Esophagus muscularis mucosa (tissue), 4 donors: Measurements from ENCODE around the gene HTR3E. TPM values are rescaled to one million over a fixed set of nuclear protein-coding genes. Genes with fewer than 3 reads are reported as not detected.

Source experiments
- DNase-seq: peaks from one replicate; pipeline ENCODE4 v3.0.0-alpha.2; 2017; ENCODE audit errors: extremely low spot score
- H3K27ac ChIP-seq, 4 donors: fragments of 200-600 bp; sonication (generic); replicated peaks in 1 of 4; 1 replicate in 3 of 4; 2 replicates in 1 of 4; pipeline ENCODE4 v1.5.1; 2016 to 2019; ENCODE audit warnings: mild to moderate bottlenecking in 1 of 4
- H3K27me3 ChIP-seq, 4 donors: fragments of 200-600 bp; sonication (generic); one replicate each; pipeline versions ENCODE4 v1.5.1 to v1.6.0; 2016 to 2019
- H3K36me3 ChIP-seq, 4 donors: fragments of 200-600 bp; sonication (generic); one replicate each; pipeline ENCODE4 v1.5.1; 2016 to 2019
- H3K4me1 ChIP-seq, 4 donors: fragments of 200-600 bp; sonication (generic); one replicate each; pipeline ENCODE4 v1.5.1; 2016 to 2019
- H3K4me3 ChIP-seq, 4 donors: fragments of 200-600 bp; sonication (generic); 1 replicate in 2 of 4; 2 replicates in 2 of 4; pipeline ENCODE4 v1.5.1; 2016 to 2019; ENCODE audit warnings: mild to moderate bottlenecking in 4 of 4, moderate library complexity in 1 of 4
- H3K9me3 ChIP-seq, 4 donors: fragments of 200-600 bp; sonication (generic); 1 replicate in 3 of 4; 2 replicates in 1 of 4; pipeline ENCODE4 v1.5.1; 2016 to 2019
- CTCF ChIP-seq, 3 experiments: fragments of 200-600 bp in 2 of 3; fragments of 450-650 bp in 1 of 3; sonication (generic) in 2 of 3; IDR thresholded peaks; one replicate each; pipeline ENCODE4 v1.5.1; 2017 to 2019; ENCODE audit warnings: antibody characterized with exemption in 3 of 3, mild to moderate bottlenecking in 2 of 3, moderate library complexity in 1 of 3
- EP300 ChIP-seq: sonication (generic); formaldehyde crosslinking; IDR thresholded peaks from one replicate; pipeline ENCODE4 v1.6.1; 2017; ENCODE audit warnings: antibody characterized with exemption
- POLR2A ChIP-seq: fragments of 450-650 bp; IDR thresholded peaks from one replicate; pipeline ENCODE4 v1.6.1; 2017; ENCODE audit warnings: antibody characterized with exemption, moderate library complexity, mild to moderate bottlenecking, low read depth
- POLR2AphosphoS5 ChIP-seq, 2 donors: sonication (generic); formaldehyde crosslinking; IDR thresholded peaks; one replicate each; pipeline ENCODE4 v1.6.1; 2017; ENCODE audit warnings: antibody characterized with exemption in 2 of 2
- WGBS: methylation state at CpG from one replicate; pipeline ENCODE4 v1.1.5; 2018; 5-methylcytosine and 5-hydroxymethylcytosine counted together
- intact Hi-C: fragments of 100-400 bp; cut with DNase I; formaldehyde crosslinking; loops from one replicate; pipeline ENCODE4 v1.15.1; 2023
- total RNA-seq, 4 donors: library from RNA; depleted of rRNA; stranded (reverse); fragments of >200 nt; gene quantifications; one replicate each; pipeline versions ENCODE4 v1.1.0 to v1.2.1, GENCODE V29; 2016

The HTR3E gene
- total RNA-seq, 4 donors from 2014 or later = not detected

DNA sequence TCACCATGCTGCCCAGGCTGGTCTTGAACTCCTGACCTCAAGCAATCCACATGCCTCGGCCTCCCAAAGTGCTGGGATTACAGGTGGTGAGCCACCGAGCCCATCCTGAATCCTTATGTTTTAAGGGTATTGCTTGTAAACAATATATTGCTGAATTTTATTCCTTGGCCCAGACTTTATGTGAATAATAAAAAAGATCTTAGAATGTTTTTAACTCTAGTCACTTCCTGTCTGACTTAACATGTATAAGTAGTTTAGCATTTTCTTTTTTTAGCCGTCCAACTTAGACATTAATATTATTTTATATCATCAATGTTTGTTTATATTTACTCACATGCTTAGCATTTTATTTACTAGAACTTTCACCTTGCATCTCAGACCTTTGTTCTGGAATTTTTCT is 29.1 kb downstream of the HTR3E start:
- Histone ChIP-seq H3K27me3 (no peaks in the 10 kb centered on the region), H3K9me3 (no peaks in the 10 kb centered on the region), H3K4me1 (no peaks in the 10 kb centered on the region), H3K4me3 (no peak overlapping the region), H3K36me3 (no peaks in the 10 kb centered on the region), H3K27ac (no peak overlapping the region)
- TF ChIP-seq CTCF (IDR thresholded peaks at IDR 0.05) (no peak), EP300 (no peak)
- 58% methylated on average over 3 of the region's 3 CpGs for WGBS
- intact Hi-C loops = no loop called here
- no peak for DNase-seq

DNA sequence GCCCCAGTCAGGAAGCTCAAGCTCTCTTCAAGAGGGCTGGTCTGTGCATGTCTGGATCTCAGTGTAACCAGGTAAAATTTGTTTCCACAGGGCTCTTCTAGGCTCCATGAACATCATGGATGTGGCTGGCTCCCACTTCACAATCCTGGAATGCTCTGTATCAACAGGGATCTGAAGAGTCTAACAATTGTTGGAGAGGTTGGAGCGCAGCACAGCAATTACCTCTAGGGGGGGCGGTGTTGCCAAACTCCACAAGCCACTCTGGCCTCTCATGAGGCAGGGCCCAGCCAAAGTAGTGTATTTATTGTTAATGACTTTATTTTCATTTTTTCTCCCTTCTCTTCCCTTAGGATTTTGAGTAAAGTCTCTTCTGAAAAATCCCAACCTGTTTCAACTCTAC is 32.1 kb downstream of the HTR3E start:
- Histone ChIP-seq H3K4me1 (peaks cover 0 to 6% (median 4%) of the 10 kb centered on the region in 4 donors), H3K27me3 (no peaks in the 10 kb centered on the region), H3K4me3 (no peak overlapping the region), H3K27ac (no peak overlapping the region), H3K9me3 (no peaks in the 10 kb centered on the region), H3K36me3 (no peaks in the 10 kb centered on the region)
- 55% methylated on average over 2 of the region's 2 CpGs for WGBS
- no peak for DNase-seq
- intact Hi-C loops = no loop called here
- TF ChIP-seq CTCF (IDR thresholded peaks at IDR 0.05) (peak in 2 of 3 experiments; percentile 8 to 17), POLR2AphosphoS5 (IDR thresholded peaks at IDR 0.05) (no peak)

DNA sequence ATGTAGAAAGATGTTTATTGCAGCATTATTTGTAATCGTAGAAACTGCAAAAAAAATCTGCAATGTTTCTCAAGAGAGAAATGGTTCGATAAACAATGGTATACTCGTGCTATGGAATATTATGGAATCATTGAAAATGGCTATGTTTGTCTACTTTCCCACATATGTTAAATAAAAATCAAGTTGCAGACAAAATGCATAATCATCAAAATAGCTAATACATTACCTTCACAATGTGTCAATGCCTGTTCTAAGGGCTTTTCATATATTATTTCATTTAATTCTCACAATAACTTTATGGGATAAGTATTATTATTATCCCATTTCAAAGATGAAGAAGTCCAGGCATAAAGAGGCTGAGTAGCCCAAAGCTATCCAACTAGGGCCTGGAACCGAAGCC is 36.1 kb downstream of the HTR3E start:
- peaks cover 14 to 35% (median 23%) of the 10 kb centered on the region in 4 donors for H3K4me1 ChIP-seq
- no peaks in the 10 kb centered on the region for H3K27me3 ChIP-seq
- 95% methylated on average over 4 of the region's 4 CpGs for WGBS
- no peak overlapping the region for H3K27ac ChIP-seq
- no peaks in the 10 kb centered on the region for H3K9me3 ChIP-seq
- peaks cover 0 to 7% (median 5%) of the 10 kb centered on the region in 4 donors for H3K36me3 ChIP-seq
- no peak for TF ChIP-seq EP300
- intact Hi-C loops = loop anchor here (5.0 kb wide), 1 partner anchor 119 kb away; no protein-coding TSS in a partner anchor
- H3K4me3 ChIP-seq = no peak overlapping the region
- DNase-seq = no peak

GRCh38 chr3:184133840-184134745 is 37.2 kb downstream of the HTR3E start:
- Histone ChIP-seq H3K27me3 (no peaks in the 10 kb centered on the region), H3K4me1 (peaks cover 14 to 35% (median 23%) of the 10 kb centered on the region in 4 donors), H3K36me3 (peaks cover 2 to 18% (median 15%) of the 10 kb centered on the region in 4 donors), H3K27ac (peak overlapping the region; percentile 85 to 91 (median 88)), H3K9me3 (no peaks in the 10 kb centered on the region), H3K4me3 (peak overlapping the region; percentile 87 to 97 (median 92))
- TF ChIP-seq CTCF (IDR thresholded peaks at IDR 0.05) (no peak), POLR2A (no peak), POLR2AphosphoS5 (IDR thresholded peaks at IDR 0.05) (peak; percentile 67 to 85)
- intact Hi-C loops = loop anchor here (2.0 to 5.0 kb wide), 3 partner anchors 41 to 118 kb away; partner anchors contain the start of genes ABCC5 and AP2M1
- DNase-seq = peak; percentile 92
- 1% methylated on average over 37 of the region's 37 CpGs for WGBS

- Histone ChIP-seq H3K27me3 (no peaks in the 10 kb centered on the region), H3K36me3 (peaks cover 6 to 24% (median 19%) of the 10 kb centered on the region in 4 donors), H3K4me1 (peaks cover 14 to 35% (median 23%) of the 10 kb centered on the region in 4 donors), H3K27ac (peak overlapping the region; percentile 85 to 91 (median 88)), H3K9me3 (no peaks in the 10 kb centered on the region), H3K4me3 (peak overlapping the region; percentile 87 to 97 (median 92))
- no peak for DNase-seq
- TF ChIP-seq EP300 (no peak), POLR2AphosphoS5 (IDR thresholded peaks at IDR 0.05) (no peak), POLR2A (no peak), CTCF (IDR thresholded peaks at IDR 0.05) (no peak)
- intact Hi-C loops = loop anchor here (2.0 to 5.0 kb wide), 4 partner anchors 40 to 237 kb away; partner anchors contain the start of genes ABCC5 and AP2M1
- WGBS = 0% methylated on average over 12 of the region's 21 CpGs
These were observed 37.9 kb downstream of the HTR3E start for GRCh38 chr3:184134746-184135148.
